Coronary artery (tissue), 2 donors: ENCODE results near the gene TWIST2.

Experiments used
- DNase-seq: peaks from one replicate; pipeline ENCODE4 v3.0.0-alpha.2; 2017; ENCODE audit warnings: low spot score
- H3K27ac ChIP-seq, 2 donors: fragments of 200-600 bp; sonication (generic); one replicate each; pipeline ENCODE4 v1.5.1; 2016 to 2019
- H3K4me3 ChIP-seq: fragments of 200-600 bp; sonication (generic); 2 replicates; pipeline ENCODE4 v1.5.1; 2016; ENCODE audit warnings: mild to moderate bottlenecking, moderate library complexity
- CTCF ChIP-seq: fragments of 200-600 bp; sonication (generic); IDR thresholded peaks from one replicate; pipeline ENCODE4 v1.5.1; 2019; ENCODE audit warnings: antibody characterized with exemption

TWIST2 gene

GRCh38 chr2:238870261-238870660 lies 22.4 kb downstream of the TWIST2 start:
- no peak overlapping the region for H3K4me3 ChIP-seq
- H3K27ac ChIP-seq = peak overlapping the region in 1 of 2 donors; percentile 98
- DNase-seq = peak; percentile 17
- no peak for TF ChIP-seq CTCF

- DNase-seq = peak; percentile 60
- no peak overlapping the region for H3K27ac ChIP-seq
- no peak for TF ChIP-seq CTCF
- no peak overlapping the region for H3K4me3 ChIP-seq
These were observed 24.1 kb downstream of the TWIST2 start for GRCh38 chr2:238872026-238872425.

GRCh38 chr2:238872628-238873380 lies 24.9 kb downstream of the TWIST2 start:
- Histone ChIP-seq H3K4me3 (no peak overlapping the region), H3K27ac (no peak overlapping the region)
- TF ChIP-seq CTCF = no peak
- peak; percentile 54 for DNase-seq

GRCh38 chr2:238873381-238873801 lies 25.5 kb downstream of the TWIST2 start:
- Histone ChIP-seq H3K4me3 (no peak overlapping the region), H3K27ac (no peak overlapping the region)
- no peak for TF ChIP-seq CTCF
- DNase-seq = peak; percentile 53

GRCh38 chr2:238873841-238874240 lies 26.0 kb downstream of the TWIST2 start:
- no peak overlapping the region for H3K27ac ChIP-seq
- no peak overlapping the region for H3K4me3 ChIP-seq
- DNase-seq = peak; percentile 59
- TF ChIP-seq CTCF = no peak

- H3K4me3 ChIP-seq = no peak overlapping the region
- H3K27ac ChIP-seq = no peak overlapping the region
- no peak for TF ChIP-seq CTCF
- DNase-seq = peak; percentile 66
These were observed 26.6 kb downstream of the TWIST2 start for GRCh38 chr2:238874330-238875050.

- no peak for TF ChIP-seq CTCF
- H3K4me3 ChIP-seq = no peak overlapping the region
- no peak for DNase-seq
- peak overlapping the region in 1 of 2 donors; percentile 76 for H3K27ac ChIP-seq
These were observed 27.2 kb downstream of the TWIST2 start for GRCh38 chr2:238875101-238875470.
